ENCODE results near the gene TSPOAP1.

Gene TSPOAP1

GRCh38 chr17:58328195-58329034, at the start of gene TSPOAP1:
TSPOAP1 (minus strand) TSS chr17:58328795; CDS start chr17:58327920, 875 bp downstream.
- no peak for DNase-seq (ENCODE audit: low read depth)

- DNase-seq (ENCODE audit: low read depth) = no peak
Observed at GRCh38 chr17:58377661-58378060, 49.1 kb upstream of the TSPOAP1 start.

GRCh38 chr17:58377093-58377601, 48.6 kb upstream of the TSPOAP1 start:
- DNase-seq (ENCODE audit: low read depth) = no peak

- DNase-seq (ENCODE audit: low read depth) = no peak
Observed at GRCh38 chr17:58376472-58377000, 47.9 kb upstream of the TSPOAP1 start.

GRCh38 chr17:58375811-58376210, 47.2 kb upstream of the TSPOAP1 start:
- DNase-seq (ENCODE audit: low read depth) = no peak

- DNase-seq (ENCODE audit: low read depth) = no peak
Observed at GRCh38 chr17:58375256-58375655, 46.7 kb upstream of the TSPOAP1 start.

- DNase-seq (ENCODE audit: low read depth) = no peak
Observed at GRCh38 chr17:58373923-58374322, 45.3 kb upstream of the TSPOAP1 start.

GRCh38 chr17:58373003-58373402, 44.4 kb upstream of the TSPOAP1 start:
- DNase-seq (ENCODE audit: low read depth) = no peak

GRCh38 chr17:58371300-58371950, 42.8 kb upstream of the TSPOAP1 start:
- DNase-seq (ENCODE audit: low read depth) = no peak

- DNase-seq (ENCODE audit: low read depth) = no peak
Observed at GRCh38 chr17:58370716-58371115, 42.1 kb upstream of the TSPOAP1 start.

- DNase-seq (ENCODE audit: low read depth) = no peak
Observed at GRCh38 chr17:58370309-58370708, 41.7 kb upstream of the TSPOAP1 start.

GRCh38 chr17:58369214-58370031, 40.8 kb upstream of the TSPOAP1 start:
- DNase-seq (ENCODE audit: low read depth) = no peak

GRCh38 chr17:58368860-58369213, 40.2 kb upstream of the TSPOAP1 start:
- no peak for DNase-seq (ENCODE audit: low read depth)

- no peak for DNase-seq (ENCODE audit: low read depth)
Observed at GRCh38 chr17:58367461-58367860, 38.9 kb upstream of the TSPOAP1 start.

- DNase-seq (ENCODE audit: low read depth) = no peak
Observed at GRCh38 chr17:58365980-58366595, 37.5 kb upstream of the TSPOAP1 start.

- DNase-seq (ENCODE audit: low read depth) = no peak
Observed at GRCh38 chr17:58365185-58365979, 36.8 kb upstream of the TSPOAP1 start.

GRCh38 chr17:58364270-58364942, 35.8 kb upstream of the TSPOAP1 start:
- DNase-seq (ENCODE audit: low read depth) = no peak

- no peak for DNase-seq (ENCODE audit: low read depth)
Observed at GRCh38 chr17:58363457-58364185, 35.0 kb upstream of the TSPOAP1 start.

GRCh38 chr17:58362368-58363014, 33.9 kb upstream of the TSPOAP1 start:
- DNase-seq (ENCODE audit: low read depth) = no peak

All from fibroblast of gingiva (primary cell).